GM19043 (cell line): ENCODE measurements around the gene CDK2AP2.

Experiments used
- ATAC-seq: cut with Tn5 transposase; IDR thresholded peaks from one replicate; pipeline ENCODE4 v1.9.1; 2021; ENCODE audit warnings: low read depth; ENCODE audit not compliant: unreplicated experiment

Gene CDK2AP2

GRCh38 chr11:67504005-67504949 lies 3.7 kb downstream of the CDK2AP2 start:
- ATAC-seq, result no peak

- ATAC-seq, result no peak
Observed at GRCh38 chr11:67503119-67504004, 4.6 kb downstream of the CDK2AP2 start.

GRCh38 chr11:67502328-67502979 lies 5.5 kb downstream of the CDK2AP2 start:
- ATAC-seq, result no peak

- no peak for ATAC-seq
Observed at GRCh38 chr11:67501854-67502253, 6.1 kb downstream of the CDK2AP2 start.

GRCh38 chr11:67500831-67501715 lies 6.9 kb downstream of the CDK2AP2 start:
- ATAC-seq, result no peak

GRCh38 chr11:67500484-67500821 lies 7.5 kb downstream of the CDK2AP2 start:
- no peak for ATAC-seq

GRCh38 chr11:67499808-67500483 lies 8.0 kb downstream of the CDK2AP2 start:
- ATAC-seq, result no peak

GRCh38 chr11:67498544-67498972 lies 9.4 kb downstream of the CDK2AP2 start:
- ATAC-seq, result no peak

GRCh38 chr11:67497656-67498291 lies 10.2 kb downstream of the CDK2AP2 start:
- no peak for ATAC-seq

GRCh38 chr11:67496113-67496512 lies 11.8 kb downstream of the CDK2AP2 start:
- ATAC-seq, result no peak

GRCh38 chr11:67495234-67496005 lies 12.5 kb downstream of the CDK2AP2 start:
- ATAC-seq, result no peak

- ATAC-seq, result no peak
Observed at GRCh38 chr11:67494371-67495233, 13.4 kb downstream of the CDK2AP2 start.

GRCh38 chr11:67493548-67494370 lies 14.2 kb downstream of the CDK2AP2 start:
- no peak for ATAC-seq

- no peak for ATAC-seq
Observed at GRCh38 chr11:67492801-67493547, 15.0 kb downstream of the CDK2AP2 start.

- ATAC-seq, result no peak
Observed at GRCh38 chr11:67492069-67492727, 15.8 kb downstream of the CDK2AP2 start.
